Heart left ventricle (tissue), 16 donors: ENCODE measurements around the gene EXD3. TPM values are rescaled to one million over a fixed set of nuclear protein-coding genes. Genes with fewer than 3 reads are reported as not detected.

Experiments used
- ATAC-seq, 4 donors: fragments of 200-7000 bp; cut with Tn5 transposase; one replicate each; pipeline ENCODE4 v1.9.1; 2020 to 2022; ENCODE audit warnings: moderate library complexity in 4 of 4, mild to moderate bottlenecking in 3 of 4, moderate number of reproducible peaks in 1 of 4
- DNase-seq, 5 donors: peaks; one replicate each; pipeline ENCODE4 v3.0.0-alpha.2; 2020
- H3K27ac ChIP-seq, 12 donors: fragments of 200-600 bp; sonication (generic) in 4 of 12; one replicate each; pipeline versions ENCODE4 v1.5.0 to v1.8.0; 2016 to 2022; ENCODE audit warnings: mild to moderate bottlenecking in 2 of 12
- H3K27me3 ChIP-seq, 9 donors: fragments of 200-600 bp; sonication (generic) in 2 of 9; one replicate each; pipeline versions ENCODE4 v1.5.1 to v1.8.0; 2016 to 2022; ENCODE audit warnings: mild to moderate bottlenecking in 3 of 9
- H3K36me3 ChIP-seq, 9 donors: fragments of 200-600 bp; sonication (generic) in 2 of 9; one replicate each; pipeline versions ENCODE4 v1.5.0 to v1.8.0; 2018 to 2022; ENCODE audit warnings: mild to moderate bottlenecking in 2 of 9
- H3K4me1 ChIP-seq, 12 donors: fragments of 200-600 bp; sonication (generic) in 4 of 12; one replicate each; pipeline versions ENCODE4 v1.5.0 to v1.8.0; 2016 to 2022; ENCODE audit warnings: mild to moderate bottlenecking in 3 of 12
- H3K4me3 ChIP-seq, 12 donors: fragments of 200-600 bp; sonication (generic) in 4 of 12; one replicate each; pipeline versions ENCODE4 v1.5.0 to v1.8.0; 2017 to 2022; ENCODE audit warnings: mild to moderate bottlenecking in 9 of 12, moderate library complexity in 4 of 12
- H3K9me3 ChIP-seq, 12 donors: fragments of 200-600 bp; sonication (generic) in 4 of 12; one replicate each; pipeline versions ENCODE4 v1.5.0 to v1.8.0; 2016 to 2022; ENCODE audit warnings: mild to moderate bottlenecking in 1 of 12
- POLR2A ChIP-seq, 2 donors: fragments of 450-650 bp; IDR thresholded peaks; one replicate each; pipeline ENCODE4 v1.6.1; 2017; ENCODE audit warnings: antibody characterized with exemption in 2 of 2, mild to moderate bottlenecking in 2 of 2, moderate library complexity in 2 of 2
- WGBS, 4 donors: extraction: QIAGEN DNeasy Blood & Tissue Kit in 2 of 4; methylation state at CpG; one replicate each; pipeline versions ENCODE4 v1.1.5 to v1.1.7; 2013 to 2018; 5-methylcytosine and 5-hydroxymethylcytosine counted together
- intact Hi-C, 10 donors: fragments of 100-400 bp; cut with DNase I; formaldehyde crosslinking; loops; one replicate each; pipeline versions ENCODE4 v1.11.1 to v1.14.2; 2022
- polyA plus RNA-seq, 2 donors: library from polyadenylated mRNA; stranded (reverse); fragments of 200-250 nt; gene quantifications; one replicate each; pipeline ENCODE4 v1.2.3, GENCODE V29; 2013
- total RNA-seq, 9 donors: library from RNA; depleted of rRNA in 2 of 9; stranded (reverse); fragments of >200 nt in 2 of 9; fragmentation: NEBNext Ultra II Directional in 3 of 9; extraction: Animal tissue kit (Norgen Biotek cat#: 25700) in 3 of 9; gene quantifications; one replicate each; pipeline versions ENCODE4 v1.1.0 to v1.2.4, GENCODE V29; 2016 to 2023
- TF ChIP-seq, protein P1 (sequence below), 12 donors: fragments of 200-600 bp; sonication (generic) in 4 of 12; IDR thresholded peaks; one replicate each; pipeline versions ENCODE4 v1.5.0 to v1.8.0; 2018 to 2022; ENCODE audit warnings: antibody characterized with exemption in 12 of 12, mild to moderate bottlenecking in 5 of 12
- donor health status: ischemic (EF 13 %, LVEDD 7.1; RV severe dilation, severe dysfunction).
- donor health status: healthy with polysubstance abuse.
- donor health status: DM: no; HTN: yes; CAD: no.
- donor health status: DM: no; HTN: no; CAD: no.
- donor health status: ischemic (EF 25% LVEDD 6.9; RV normal size, moderate dysfunction).
- donor health status: ischemic (EF 25% LVEDD 5.7; RV mildly dilated, moderate dysfunction).
- donor health status: healthy.
- donor health status: DM: yes; HTN: yes; CAD: no.
- donor health status: ischemic (EF 35%, LVEDD 5.7; RV mildly dilated, moderate dysfunction).
- donor health status: nonischemic (EF 11% LVEDD 7.7; RV severe dilation, severe dysfunction).
- donor health status: DM: yes; HTN: yes; CAD: no.
- donor health status: PGD.
- donor health status: ischemic (EF 29% LVEDD 5.4; RV normal size, mild dysfunction).
- donor health status: nonischemic (EF 23%, LVEDD 6.1; RV moderate dilation, normal function).

Gene EXD3
- total and polyA plus RNA-seq, 11 donors = 4.1 to 15.2 (median 8.6) TPM

DNA sequence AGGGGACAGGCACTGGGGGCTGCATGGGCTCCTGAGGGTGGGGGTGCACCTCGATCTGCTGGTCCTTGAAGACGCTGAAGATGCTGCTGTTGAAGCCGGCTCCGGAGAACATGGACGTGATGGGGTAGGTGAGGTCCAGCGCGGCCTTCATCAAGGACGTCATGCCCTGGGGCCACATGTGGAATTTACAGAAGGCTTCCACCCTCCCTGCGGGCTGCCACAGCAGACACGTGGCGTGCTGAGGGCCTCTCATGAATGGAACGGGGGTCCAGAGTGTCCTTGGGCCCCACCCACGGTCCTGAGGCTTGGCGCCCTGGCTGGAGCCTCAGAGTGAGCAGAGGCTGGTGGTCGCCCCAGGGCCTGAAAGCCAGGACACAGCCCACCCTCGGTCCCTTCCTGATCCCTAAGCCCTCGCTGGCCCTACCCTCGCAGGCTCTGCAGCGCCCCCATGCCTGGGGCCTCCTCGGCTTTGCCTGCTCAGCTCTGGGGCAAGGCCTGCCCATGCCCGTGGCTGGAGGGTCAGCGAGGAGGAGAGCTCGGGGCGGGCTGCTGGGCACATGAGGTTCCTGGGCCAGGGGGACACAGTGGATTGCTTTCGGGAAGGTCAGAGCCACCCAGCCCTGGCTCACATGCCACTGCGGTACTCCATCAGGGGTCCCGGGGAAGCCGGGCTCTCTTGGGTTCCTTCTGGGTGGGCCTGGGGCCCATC lies 41.5 kb upstream of the EXD3 start:
- no peak overlapping the region for H3K27ac ChIP-seq
- peaks cover 0 to 7% (median 0%) of the 10 kb centered on the region in 9 donors for H3K27me3 ChIP-seq
- TF ChIP-seq POLR2A (IDR thresholded peaks at IDR 0.05) = no peak
- TF ChIP-seq, protein P1, sequence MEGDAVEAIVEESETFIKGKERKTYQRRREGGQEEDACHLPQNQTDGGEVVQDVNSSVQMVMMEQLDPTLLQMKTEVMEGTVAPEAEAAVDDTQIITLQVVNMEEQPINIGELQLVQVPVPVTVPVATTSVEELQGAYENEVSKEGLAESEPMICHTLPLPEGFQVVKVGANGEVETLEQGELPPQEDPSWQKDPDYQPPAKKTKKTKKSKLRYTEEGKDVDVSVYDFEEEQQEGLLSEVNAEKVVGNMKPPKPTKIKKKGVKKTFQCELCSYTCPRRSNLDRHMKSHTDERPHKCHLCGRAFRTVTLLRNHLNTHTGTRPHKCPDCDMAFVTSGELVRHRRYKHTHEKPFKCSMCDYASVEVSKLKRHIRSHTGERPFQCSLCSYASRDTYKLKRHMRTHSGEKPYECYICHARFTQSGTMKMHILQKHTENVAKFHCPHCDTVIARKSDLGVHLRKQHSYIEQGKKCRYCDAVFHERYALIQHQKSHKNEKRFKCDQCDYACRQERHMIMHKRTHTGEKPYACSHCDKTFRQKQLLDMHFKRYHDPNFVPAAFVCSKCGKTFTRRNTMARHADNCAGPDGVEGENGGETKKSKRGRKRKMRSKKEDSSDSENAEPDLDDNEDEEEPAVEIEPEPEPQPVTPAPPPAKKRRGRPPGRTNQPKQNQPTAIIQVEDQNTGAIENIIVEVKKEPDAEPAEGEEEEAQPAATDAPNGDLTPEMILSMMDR (IDR thresholded peaks at IDR 0.05) = no peak
- H3K9me3 ChIP-seq = no peaks in the 10 kb centered on the region
- no peak overlapping the region for H3K4me3 ChIP-seq
- 92 to 95% (median 94%) methylated on average over 11 to 28 of the region's 28 CpGs for WGBS, 4 donors
- intact Hi-C loops = loop anchor here in 1 of 10 donors (10.0 kb wide), 1 partner anchor 60 kb away; no protein-coding TSS in a partner anchor
- DNase-seq = peak in 3 of 5 donors; percentile 19 to 58 (median 23)
- ATAC-seq = no peak
- peaks cover 2 to 25% (median 4%) of the 10 kb centered on the region in 12 donors for H3K4me1 ChIP-seq
- peaks cover 0 to 4% (median 0%) of the 10 kb centered on the region in 9 donors for H3K36me3 ChIP-seq

- peaks cover 3 to 27% (median 6%) of the 10 kb centered on the region in 12 donors for H3K4me1 ChIP-seq
- peaks cover 0 to 4% (median 0%) of the 10 kb centered on the region in 9 donors for H3K36me3 ChIP-seq
- no peaks in the 10 kb centered on the region for H3K9me3 ChIP-seq
- H3K27me3 ChIP-seq = peaks cover 0 to 7% (median 0%) of the 10 kb centered on the region in 9 donors
- no peak for TF ChIP-seq POLR2A (IDR thresholded peaks at IDR 0.05)
- TF ChIP-seq, protein P1 (IDR thresholded peaks at IDR 0.05) = no peak
- peak in 2 of 5 donors; percentile 17 to 19 for DNase-seq
- WGBS, 4 donors = 92 to 97% (median 96%) methylated on average over 15 to 18 of the region's 18 CpGs
- intact Hi-C loops = loop anchor here in 1 of 10 donors (10.0 kb wide), 1 partner anchor 59 kb away; no protein-coding TSS in a partner anchor
- no peak for ATAC-seq
- no peak overlapping the region for H3K27ac ChIP-seq
- no peak overlapping the region for H3K4me3 ChIP-seq
Observed at GRCh38 chr9:137463931-137464290, 40.9 kb upstream of the EXD3 start.

DNA sequence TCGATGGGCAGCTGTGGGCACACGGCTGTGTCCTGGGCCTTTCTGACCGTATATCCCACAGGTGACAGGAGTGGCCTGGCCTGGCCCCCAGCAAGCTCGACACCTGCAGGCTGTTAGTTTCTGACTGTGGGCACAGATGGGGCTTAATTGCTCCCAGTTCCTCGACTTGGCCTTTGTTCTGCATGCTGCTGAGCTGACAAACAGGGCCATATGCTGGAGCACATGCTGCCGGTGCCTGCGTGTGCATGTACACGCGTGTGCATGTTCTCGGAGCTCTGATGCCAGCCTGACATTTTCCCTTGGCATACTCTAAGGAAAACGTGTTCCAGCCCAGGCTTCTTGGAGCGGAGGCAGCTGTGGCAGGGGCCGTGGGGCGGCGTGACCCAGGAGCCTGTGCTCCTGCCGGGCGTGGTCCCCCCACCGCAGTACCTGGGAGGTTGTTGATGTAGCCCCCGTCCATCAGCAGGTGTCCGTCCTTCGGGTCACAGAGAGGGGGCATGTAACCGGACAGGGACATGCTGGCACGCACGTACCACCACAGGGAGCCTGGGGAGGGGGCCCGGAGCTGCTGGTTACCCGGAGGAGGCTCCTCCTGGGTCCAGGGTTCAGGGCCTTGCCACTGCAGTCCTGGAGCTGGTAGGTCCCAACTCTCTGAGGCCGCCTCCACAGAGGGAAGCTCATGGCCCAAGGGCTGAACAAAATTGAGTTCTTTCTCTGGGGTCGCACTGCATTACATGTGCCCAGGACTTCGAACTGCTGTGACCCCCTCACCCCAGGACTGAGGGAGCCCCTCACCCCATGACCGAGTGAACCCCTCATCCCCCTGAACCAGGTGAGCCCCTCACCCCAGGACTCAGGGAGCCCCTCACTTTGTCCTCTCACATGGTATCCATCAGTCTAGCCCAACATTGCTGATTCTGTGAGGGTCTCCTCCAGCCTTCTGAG lies 40.3 kb upstream of the EXD3 start:
- no peak overlapping the region for H3K4me3 ChIP-seq
- H3K27ac ChIP-seq = no peak overlapping the region
- TF ChIP-seq, protein P1 (IDR thresholded peaks at IDR 0.05) = no peak
- no peak for TF ChIP-seq POLR2A (IDR thresholded peaks at IDR 0.05)
- H3K27me3 ChIP-seq = peaks cover 0 to 7% (median 0%) of the 10 kb centered on the region in 9 donors
- intact Hi-C loops = loop anchor here in 1 of 10 donors (10.0 kb wide), 1 partner anchor 58 kb away; no protein-coding TSS in a partner anchor
- WGBS, 4 donors = 93 to 95% (median 94%) methylated on average over 17 to 30 of the region's 30 CpGs
- peaks cover 3 to 32% (median 11%) of the 10 kb centered on the region in 12 donors for H3K4me1 ChIP-seq
- ATAC-seq (no peak), DNase-seq (peak in 2 of 5 donors; percentile 19 to 55)
- no peaks in the 10 kb centered on the region for H3K9me3 ChIP-seq
- peaks cover 0 to 4% (median 0%) of the 10 kb centered on the region in 9 donors for H3K36me3 ChIP-seq
